Measurements from ENCODE around the gene WDR83. TPM values are rescaled to one million over a fixed set of nuclear protein-coding genes. Genes with fewer than 3 reads are reported as not detected.

The WDR83 gene
- total RNA-seq, 1 donor from 2014 or later: 19.0 TPM

GRCh38 chr19:12689581-12690216, 23.1 kb downstream of the WDR83 start:
- no peak overlapping the region for H3K4me3 Mint-ChIP-seq
- H3K27me3 Mint-ChIP-seq (ENCODE audit: low read depth): no peaks in the 10 kb centered on the region
- no peaks in the 10 kb centered on the region for H3K9me3 Mint-ChIP-seq
- no peaks in the 10 kb centered on the region for H3K4me1 Mint-ChIP-seq
- no peak for DNase-seq (ENCODE audit: low read depth, low spot score)
- TF ChIP-seq, protein P1, sequence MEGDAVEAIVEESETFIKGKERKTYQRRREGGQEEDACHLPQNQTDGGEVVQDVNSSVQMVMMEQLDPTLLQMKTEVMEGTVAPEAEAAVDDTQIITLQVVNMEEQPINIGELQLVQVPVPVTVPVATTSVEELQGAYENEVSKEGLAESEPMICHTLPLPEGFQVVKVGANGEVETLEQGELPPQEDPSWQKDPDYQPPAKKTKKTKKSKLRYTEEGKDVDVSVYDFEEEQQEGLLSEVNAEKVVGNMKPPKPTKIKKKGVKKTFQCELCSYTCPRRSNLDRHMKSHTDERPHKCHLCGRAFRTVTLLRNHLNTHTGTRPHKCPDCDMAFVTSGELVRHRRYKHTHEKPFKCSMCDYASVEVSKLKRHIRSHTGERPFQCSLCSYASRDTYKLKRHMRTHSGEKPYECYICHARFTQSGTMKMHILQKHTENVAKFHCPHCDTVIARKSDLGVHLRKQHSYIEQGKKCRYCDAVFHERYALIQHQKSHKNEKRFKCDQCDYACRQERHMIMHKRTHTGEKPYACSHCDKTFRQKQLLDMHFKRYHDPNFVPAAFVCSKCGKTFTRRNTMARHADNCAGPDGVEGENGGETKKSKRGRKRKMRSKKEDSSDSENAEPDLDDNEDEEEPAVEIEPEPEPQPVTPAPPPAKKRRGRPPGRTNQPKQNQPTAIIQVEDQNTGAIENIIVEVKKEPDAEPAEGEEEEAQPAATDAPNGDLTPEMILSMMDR (conservative IDR thresholded peaks at IDR 0.05): no peak
- H3K27ac Mint-ChIP-seq (ENCODE audit: unreplicated experiment): no peak overlapping the region
- no peaks in the 10 kb centered on the region for H3K36me3 Mint-ChIP-seq (ENCODE audit: low read depth)

GRCh38 chr19:12692960-12693359, 26.4 kb downstream of the WDR83 start:
- Mint-ChIP-seq H3K4me3 (peak overlapping the region; percentile 12), H3K36me3 (ENCODE audit: low read depth) (no peaks in the 10 kb centered on the region), H3K9me3 (no peaks in the 10 kb centered on the region), H3K27ac (ENCODE audit: unreplicated experiment) (no peak overlapping the region), H3K4me1 (peaks cover 8% of the 10 kb centered on the region), H3K27me3 (ENCODE audit: low read depth) (peaks cover 6% of the 10 kb centered on the region)
- TF ChIP-seq, protein P1 (conservative IDR thresholded peaks at IDR 0.05): no peak
- DNase-seq (ENCODE audit: low read depth, low spot score): no peak

- H3K4me3 Mint-ChIP-seq: peak overlapping the region; percentile 73
- H3K4me1 Mint-ChIP-seq: peaks cover 12% of the 10 kb centered on the region
- peaks cover 6% of the 10 kb centered on the region for H3K27me3 Mint-ChIP-seq (ENCODE audit: low read depth)
- no peak overlapping the region for H3K27ac Mint-ChIP-seq (ENCODE audit: unreplicated experiment)
- TF ChIP-seq, protein P1 (conservative IDR thresholded peaks at IDR 0.05): no peak
- H3K36me3 Mint-ChIP-seq (ENCODE audit: low read depth): no peaks in the 10 kb centered on the region
- no peaks in the 10 kb centered on the region for H3K9me3 Mint-ChIP-seq
- no peak for DNase-seq (ENCODE audit: low read depth, low spot score)
These were observed 28.0 kb downstream of the WDR83 start for GRCh38 chr19:12694641-12695040.

- Mint-ChIP-seq H3K36me3 (ENCODE audit: low read depth) (no peaks in the 10 kb centered on the region), H3K4me1 (peaks cover 12% of the 10 kb centered on the region), H3K27ac (ENCODE audit: unreplicated experiment) (no peak overlapping the region), H3K9me3 (no peaks in the 10 kb centered on the region), H3K27me3 (ENCODE audit: low read depth) (peaks cover 6% of the 10 kb centered on the region), H3K4me3 (peak overlapping the region; percentile 73)
- TF ChIP-seq, protein P1 (conservative IDR thresholded peaks at IDR 0.05): no peak
- DNase-seq (ENCODE audit: low read depth, low spot score): no peak
These were observed 28.5 kb downstream of the WDR83 start for GRCh38 chr19:12695096-12695495.

GRCh38 chr19:12695514-12695913, 28.9 kb downstream of the WDR83 start:
- TF ChIP-seq, protein P1 (conservative IDR thresholded peaks at IDR 0.05): no peak
- no peaks in the 10 kb centered on the region for H3K9me3 Mint-ChIP-seq
- H3K27ac Mint-ChIP-seq (ENCODE audit: unreplicated experiment): peak overlapping the region; percentile 89
- peaks cover 6% of the 10 kb centered on the region for H3K27me3 Mint-ChIP-seq (ENCODE audit: low read depth)
- H3K4me1 Mint-ChIP-seq: peaks cover 12% of the 10 kb centered on the region
- no peaks in the 10 kb centered on the region for H3K36me3 Mint-ChIP-seq (ENCODE audit: low read depth)
- H3K4me3 Mint-ChIP-seq: peak overlapping the region; percentile 96
- DNase-seq (ENCODE audit: low read depth, low spot score): no peak

Measured in neural crest cell (in vitro differentiated cells).